SK-N-SH (cell line): ENCODE results near the gene TMPRSS15. TPM values are rescaled to one million over a fixed set of nuclear protein-coding genes. Genes with fewer than 3 reads are reported as not detected.

Experiments used
- CTCF ChIA-PET: fragments of 300-600, 350-600 bp; formaldehyde crosslinking; extraction: SDS; loops from one replicate; lab custom pipeline; 2021; lab: Yijun Ruan, JAX
- POLR2A ChIA-PET: fragments of 350-600 bp; sonication (Branson Sonifier 250); formaldehyde crosslinking; extraction: SDS; loops from one replicate; lab custom pipeline; 2020; ENCODE audit warnings: antibody characterized with exemption, inconsistent platforms; lab: Yijun Ruan, JAX
- DNase-seq: peaks from one replicate; pipeline ENCODE4 v3.0.0; 2012
- H2AFZ ChIP-seq: fragments of 200-600 bp; sonication (generic); 2 replicates; pipeline ENCODE4 v1.8.1; 2016; ENCODE audit warnings: antibody characterized with exemption, mild to moderate bottlenecking, low read depth
- H3F3A ChIP-seq: fragments of 200-600 bp; sonication (generic); replicated peaks from 2 replicates; pipeline ENCODE3; 2016; ENCODE audit warnings: antibody characterized with exemption, mild to moderate bottlenecking; ENCODE audit not compliant: insufficient read depth
- H3K27ac ChIP-seq, 2 experiments: fragments of 200-500 bp in 1 of 2; fragments of 200-600 bp in 1 of 2; sonication (Bioruptor generic) in 1 of 2; sonication (generic), shearing (Covaris generic) in 1 of 2; 2 replicates each; pipeline versions ENCODE4 v1.5.1 to v1.6.1; 2014 to 2016; ENCODE audit warnings: low read depth in 2 of 2, inconsistent platforms in 1 of 2, low read length in 1 of 2, mild to moderate bottlenecking in 1 of 2, mixed read lengths in 1 of 2
- H3K27me3 ChIP-seq: fragments of 200-600 bp; sonication (generic), shearing (Covaris generic); 2 replicates; pipeline ENCODE4 v1.6.1; 2016; ENCODE audit warnings: mixed run types; ENCODE audit not compliant: insufficient read depth
- H3K36me3 ChIP-seq, 2 experiments: fragments of 200-500 bp in 1 of 2; fragments of 200-600 bp in 1 of 2; sonication (Bioruptor generic) in 1 of 2; sonication (generic) in 1 of 2; replicated peaks in 1 of 2; 2 replicates each; pipeline versions ENCODE3 to v1.5.1; 2014 to 2016; ENCODE audit warnings: low read length in 1 of 2, mild to moderate bottlenecking in 1 of 2; ENCODE audit not compliant: insufficient read depth in 2 of 2, control insufficient read depth in 1 of 2
- H3K4me1 ChIP-seq, 2 experiments: fragments of 200-500 bp in 1 of 2; fragments of 200-600 bp in 1 of 2; sonication (Bioruptor generic) in 1 of 2; sonication (generic), shearing (Covaris generic) in 1 of 2; 2 replicates each; pipeline versions ENCODE4 v1.5.1 to v1.6.1; 2014 to 2016; ENCODE audit warnings: low read depth in 1 of 2, low read length in 1 of 2, mixed run types in 1 of 2; ENCODE audit not compliant: insufficient read depth in 2 of 2, control insufficient read depth in 1 of 2
- H3K4me2 ChIP-seq: fragments of 200-600 bp; sonication (generic), shearing (Covaris generic); 2 replicates; pipeline ENCODE4 v1.6.1; 2017; ENCODE audit warnings: mixed run types
- H3K4me3 ChIP-seq, 2 experiments: fragments of 200-500 bp in 1 of 2; fragments of 200-600 bp in 1 of 2; sonication (Bioruptor generic) in 1 of 2; sonication (generic), shearing (Covaris generic) in 1 of 2; 2 replicates each; pipeline versions ENCODE4 v1.5.1 to v1.8.1; 2014 to 2016; ENCODE audit warnings: low read depth in 2 of 2, inconsistent platforms in 1 of 2, low read length in 1 of 2, mild to moderate bottlenecking in 1 of 2, mixed read lengths in 1 of 2, moderate library complexity in 1 of 2
- H3K79me2 ChIP-seq: fragments of 200-600 bp; sonication (generic); 2 replicates; pipeline ENCODE4 v1.8.1; 2017; ENCODE audit warnings: mild to moderate bottlenecking; ENCODE audit not compliant: insufficient read depth
- H3K9ac ChIP-seq: fragments of 200-600 bp; sonication (generic); 2 replicates; pipeline ENCODE4 v1.6.1; 2017; ENCODE audit warnings: mixed run types
- H3K9me2 ChIP-seq: fragments of 200-600 bp; sonication (generic); 2 replicates; pipeline ENCODE4 v1.6.1; 2017; ENCODE audit warnings: mixed run types
- H3K9me3 ChIP-seq: fragments of 200-600 bp; sonication (generic); 2 replicates; pipeline ENCODE4 v1.6.1; 2017; ENCODE audit warnings: mixed run types, mild to moderate bottlenecking, moderate library complexity
- H4K20me1 ChIP-seq: fragments of 200-600 bp; sonication (generic); 2 replicates; pipeline ENCODE4 v1.6.1; 2017; ENCODE audit warnings: mild to moderate bottlenecking, mixed run types; ENCODE audit not compliant: insufficient read depth
- EP300 ChIP-seq, 2 experiments: IDR thresholded peaks; 2 replicates each; pipeline versions ENCODE4 v1.4.0 to v1.6.1; 2012; ENCODE audit warnings: borderline replicate concordance in 1 of 2, low read depth in 1 of 2, low read length in 1 of 2
- FOXJ3 ChIP-seq: sonication (generic); formaldehyde crosslinking; IDR thresholded peaks from 2 replicates; pipeline ENCODE4 v1.5.1; 2020; ENCODE audit warnings: mild to moderate bottlenecking, missing genetic modification reagents
- JUND ChIP-seq: IDR thresholded peaks from 2 replicates; pipeline ENCODE4 v1.4.0; 2012
- NFIC ChIP-seq: IDR thresholded peaks from 2 replicates; pipeline ENCODE4 v1.4.0; 2012; ENCODE audit warnings: borderline replicate concordance
- NRF1 ChIP-seq: IDR thresholded peaks from 2 replicates; pipeline ENCODE4 v1.6.1; 2012; ENCODE audit warnings: low read depth, mild to moderate bottlenecking, low read length
- RAD21 ChIP-seq: IDR thresholded peaks from 2 replicates; pipeline ENCODE4 v1.6.1; 2012; ENCODE audit warnings: mild to moderate bottlenecking, low read length
- RCOR1 ChIP-seq: fragments of 150-350 bp; IDR thresholded peaks from 2 replicates; pipeline ENCODE4 v1.6.1; 2017; ENCODE audit warnings: antibody characterized with exemption, low read length
- RFX5 ChIP-seq: IDR thresholded peaks from 2 replicates; pipeline ENCODE4 v1.6.1; 2012; ENCODE audit warnings: mild to moderate bottlenecking, improper control_type of control experiment, low read length
- SIN3A ChIP-seq: IDR thresholded peaks from 2 replicates; pipeline ENCODE4 v1.6.1; 2012; ENCODE audit warnings: low read depth, mild to moderate bottlenecking, low read length, moderate library complexity, borderline replicate concordance
- TAF1 ChIP-seq: IDR thresholded peaks from 2 replicates; pipeline ENCODE4 v1.6.1; 2012; ENCODE audit warnings: low read depth, mild to moderate bottlenecking, low read length, moderate library complexity, borderline replicate concordance
- TCF12 ChIP-seq: IDR thresholded peaks from 2 replicates; pipeline ENCODE4 v1.4.0; 2012
- TEAD4 ChIP-seq: IDR thresholded peaks from 2 replicates; pipeline ENCODE4 v1.4.0; 2012; ENCODE audit warnings: mild to moderate bottlenecking, borderline replicate concordance; ENCODE audit not compliant: insufficient read depth
- YY1 ChIP-seq: IDR thresholded peaks from 2 replicates; pipeline ENCODE4 v1.4.0; 2012; ENCODE audit warnings: low read depth, mild to moderate bottlenecking
- WGBS: methylation state at CpG from one replicate; pipeline ENCODE4 v1.1.6; 2017; ENCODE audit warnings: low lambda C conversion rate; 5-methylcytosine and 5-hydroxymethylcytosine counted together
- polyA plus RNA-seq, 3 experiments: library from polyadenylated mRNA; depleted of rRNA; stranded (reverse); fragments of >200 nt; gene quantifications; 2 replicates each; pipeline ENCODE4 v1.2.3, GENCODE V29; 2012
- TF ChIP-seq, protein P1 (sequence below): IDR thresholded peaks from 2 replicates; pipeline ENCODE4 v1.4.0; 2012; ENCODE audit warnings: low read depth, borderline replicate concordance
- TF ChIP-seq, protein P2 (sequence below): IDR thresholded peaks from 2 replicates; pipeline ENCODE4 v1.6.1; 2012; ENCODE audit warnings: mild to moderate bottlenecking, low read depth, low read length, moderate library complexity

The TMPRSS15 gene
- polyA plus RNA-seq, 1 of the 3 experiments (the other 2 are of a cell fraction) = 0.03 TPM

DNA sequence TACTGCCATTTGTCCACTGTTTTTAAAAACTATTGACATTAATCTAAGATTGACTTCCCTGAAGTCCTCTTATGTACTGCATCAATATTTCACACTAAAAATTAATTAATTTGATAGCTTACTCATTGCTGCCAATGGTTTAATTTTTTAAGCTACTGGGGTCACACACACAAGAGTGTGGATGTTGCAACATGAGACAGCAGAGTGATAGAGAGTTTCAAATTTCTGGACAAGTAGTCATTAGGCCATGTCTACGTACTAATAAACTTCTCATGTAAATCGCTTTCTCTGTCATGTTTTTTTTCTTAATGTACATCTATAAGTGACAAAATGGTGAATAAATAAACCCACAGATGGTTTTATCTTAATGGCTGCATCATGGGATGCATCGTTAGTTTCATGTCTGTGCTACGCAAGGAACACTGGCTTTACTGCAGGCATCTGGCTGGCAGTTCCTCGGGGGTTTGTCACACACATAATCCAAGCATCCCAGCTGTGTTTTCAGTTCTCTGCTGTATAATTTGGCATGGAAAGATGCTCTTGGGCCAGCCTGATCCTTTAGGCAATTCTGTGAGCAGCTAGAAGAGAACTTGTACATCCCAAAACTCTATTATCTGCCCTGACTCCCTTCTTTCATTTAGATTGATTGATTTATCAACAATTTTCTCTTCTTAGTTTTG is 175.4 kb downstream of the TMPRSS15 start:
- Histone ChIP-seq H3K27me3 (no peaks in the 10 kb centered on the region), H3K4me1 (no peaks in the 10 kb centered on the region), H3K9ac (no peak overlapping the region), H3K4me3 (no peak overlapping the region), H2AFZ (no peak overlapping the region), H4K20me1 (no peaks in the 10 kb centered on the region), H3K4me2 (no peak overlapping the region), H3K79me2 (no peaks in the 10 kb centered on the region), H3K9me2 (no peaks in the 10 kb centered on the region), H3K36me3 (no peaks in the 10 kb centered on the region), H3K27ac (no peak overlapping the region), H3K9me3 (no peaks in the 10 kb centered on the region), H3F3A (no peaks in the 10 kb centered on the region)
- DNase-seq = no peak
- POLR2A ChIA-PET = no interaction called here
- no peak for TF ChIP-seq RCOR1
- no peak for TF ChIP-seq EP300 (IDR thresholded peaks at IDR 0.05; ENCODE audit: borderline replicate concordance in 1 of 2, low read depth in 1 of 2, low read length in 1 of 2)
- WGBS = 4% methylated on average over 5 of the region's 5 CpGs
- CTCF ChIA-PET = no interaction called here

DNA sequence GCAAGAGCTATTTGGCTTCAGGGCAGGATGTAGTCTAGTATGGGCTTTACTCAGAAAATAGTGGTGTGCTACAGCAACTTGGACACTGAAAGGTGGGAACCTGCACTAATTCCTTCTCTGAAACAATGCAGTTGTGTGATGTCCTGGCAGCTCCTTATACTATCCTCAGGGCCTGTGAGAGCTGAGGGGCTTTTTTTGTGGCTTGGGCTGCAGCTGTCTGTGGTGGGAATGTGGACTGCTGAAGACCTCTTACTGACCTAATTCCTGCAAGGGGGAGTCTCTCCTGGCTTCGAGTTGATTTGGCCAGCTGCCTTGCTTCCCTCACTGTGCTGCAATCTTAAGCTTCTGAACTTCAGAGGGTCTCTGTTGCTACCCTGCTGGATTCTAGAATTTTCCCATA is 181.2 kb downstream of the TMPRSS15 start:
- H3K79me2 ChIP-seq = no peaks in the 10 kb centered on the region
- H3K27me3 ChIP-seq = no peaks in the 10 kb centered on the region
- H3K36me3 ChIP-seq = no peaks in the 10 kb centered on the region
- H3F3A ChIP-seq = no peaks in the 10 kb centered on the region
- no peak for DNase-seq
- no peak overlapping the region for H3K9ac ChIP-seq
- H3K9me2 ChIP-seq = 0 out of 2 replicates have a peak, but pooled peaks cover 3% of the 10 kb centered on the region
- no peak overlapping the region for H3K27ac ChIP-seq
- H3K4me3 ChIP-seq = no peak overlapping the region
- no peaks in the 10 kb centered on the region for H3K9me3 ChIP-seq
- POLR2A ChIA-PET = no interaction called here
- no peaks in the 10 kb centered on the region for H3K4me1 ChIP-seq
- TF ChIP-seq NRF1 = no peak
- TF ChIP-seq JUND = no peak
- no peak for TF ChIP-seq NFIC
- no peak for TF ChIP-seq TAF1
- TF ChIP-seq FOXJ3 = no peak
- no peak for TF ChIP-seq RFX5
- TF ChIP-seq TCF12 = no peak
- TF ChIP-seq, protein P1, sequence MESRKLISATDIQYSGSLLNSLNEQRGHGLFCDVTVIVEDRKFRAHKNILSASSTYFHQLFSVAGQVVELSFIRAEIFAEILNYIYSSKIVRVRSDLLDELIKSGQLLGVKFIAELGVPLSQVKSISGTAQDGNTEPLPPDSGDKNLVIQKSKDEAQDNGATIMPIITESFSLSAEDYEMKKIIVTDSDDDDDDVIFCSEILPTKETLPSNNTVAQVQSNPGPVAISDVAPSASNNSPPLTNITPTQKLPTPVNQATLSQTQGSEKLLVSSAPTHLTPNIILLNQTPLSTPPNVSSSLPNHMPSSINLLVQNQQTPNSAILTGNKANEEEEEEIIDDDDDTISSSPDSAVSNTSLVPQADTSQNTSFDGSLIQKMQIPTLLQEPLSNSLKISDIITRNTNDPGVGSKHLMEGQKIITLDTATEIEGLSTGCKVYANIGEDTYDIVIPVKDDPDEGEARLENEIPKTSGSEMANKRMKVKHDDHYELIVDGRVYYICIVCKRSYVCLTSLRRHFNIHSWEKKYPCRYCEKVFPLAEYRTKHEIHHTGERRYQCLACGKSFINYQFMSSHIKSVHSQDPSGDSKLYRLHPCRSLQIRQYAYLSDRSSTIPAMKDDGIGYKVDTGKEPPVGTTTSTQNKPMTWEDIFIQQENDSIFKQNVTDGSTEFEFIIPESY = no peak
- TF ChIP-seq, all 33 proteins: peak for 0
- Histone ChIP-seq H3K4me2 (no peak overlapping the region), H4K20me1 (no peaks in the 10 kb centered on the region), H2AFZ (no peak overlapping the region)
- CTCF ChIA-PET = no interaction called here
- 0% methylated on average over 1 of the region's 1 CpG for WGBS

DNA sequence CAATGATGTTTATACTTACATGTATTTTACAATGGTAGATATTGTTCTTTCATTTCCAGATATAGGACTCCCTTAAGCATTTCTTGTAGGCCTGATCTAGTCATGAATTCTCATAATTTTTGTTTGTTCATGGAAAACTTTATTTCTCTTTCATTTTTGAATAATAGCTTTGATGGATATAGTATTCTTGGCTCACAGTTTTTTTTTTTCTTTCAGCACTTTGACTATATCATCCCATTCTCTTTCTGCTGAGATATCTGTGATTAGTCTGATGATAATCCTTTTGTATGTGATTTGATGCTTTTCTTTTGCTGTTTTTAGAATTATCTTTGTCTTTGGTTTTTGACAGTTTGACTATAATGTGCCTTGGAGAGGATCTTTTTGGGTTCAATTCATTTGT is 183.1 kb downstream of the TMPRSS15 start:
- no peaks in the 10 kb centered on the region for H4K20me1 ChIP-seq
- H3K27ac ChIP-seq = no peak overlapping the region
- TF ChIP-seq SIN3A (no peak), YY1 (no peak), TEAD4 (no peak), TAF1 (no peak), RAD21 (no peak)
- TF ChIP-seq, protein P1 = no peak
- TF ChIP-seq, protein P2, sequence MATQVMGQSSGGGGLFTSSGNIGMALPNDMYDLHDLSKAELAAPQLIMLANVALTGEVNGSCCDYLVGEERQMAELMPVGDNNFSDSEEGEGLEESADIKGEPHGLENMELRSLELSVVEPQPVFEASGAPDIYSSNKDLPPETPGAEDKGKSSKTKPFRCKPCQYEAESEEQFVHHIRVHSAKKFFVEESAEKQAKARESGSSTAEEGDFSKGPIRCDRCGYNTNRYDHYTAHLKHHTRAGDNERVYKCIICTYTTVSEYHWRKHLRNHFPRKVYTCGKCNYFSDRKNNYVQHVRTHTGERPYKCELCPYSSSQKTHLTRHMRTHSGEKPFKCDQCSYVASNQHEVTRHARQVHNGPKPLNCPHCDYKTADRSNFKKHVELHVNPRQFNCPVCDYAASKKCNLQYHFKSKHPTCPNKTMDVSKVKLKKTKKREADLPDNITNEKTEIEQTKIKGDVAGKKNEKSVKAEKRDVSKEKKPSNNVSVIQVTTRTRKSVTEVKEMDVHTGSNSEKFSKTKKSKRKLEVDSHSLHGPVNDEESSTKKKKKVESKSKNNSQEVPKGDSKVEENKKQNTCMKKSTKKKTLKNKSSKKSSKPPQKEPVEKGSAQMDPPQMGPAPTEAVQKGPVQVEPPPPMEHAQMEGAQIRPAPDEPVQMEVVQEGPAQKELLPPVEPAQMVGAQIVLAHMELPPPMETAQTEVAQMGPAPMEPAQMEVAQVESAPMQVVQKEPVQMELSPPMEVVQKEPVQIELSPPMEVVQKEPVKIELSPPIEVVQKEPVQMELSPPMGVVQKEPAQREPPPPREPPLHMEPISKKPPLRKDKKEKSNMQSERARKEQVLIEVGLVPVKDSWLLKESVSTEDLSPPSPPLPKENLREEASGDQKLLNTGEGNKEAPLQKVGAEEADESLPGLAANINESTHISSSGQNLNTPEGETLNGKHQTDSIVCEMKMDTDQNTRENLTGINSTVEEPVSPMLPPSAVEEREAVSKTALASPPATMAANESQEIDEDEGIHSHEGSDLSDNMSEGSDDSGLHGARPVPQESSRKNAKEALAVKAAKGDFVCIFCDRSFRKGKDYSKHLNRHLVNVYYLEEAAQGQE = no peak

More for the DNA sequence above, 183.1 kb downstream of the TMPRSS15 start:
- no peaks in the 10 kb centered on the region for H3K79me2 ChIP-seq
- no peaks in the 10 kb centered on the region for H3F3A ChIP-seq
- no peak overlapping the region for H3K4me3 ChIP-seq
- CTCF ChIA-PET = no interaction called here
- no peak overlapping the region for H3K9ac ChIP-seq
- H3K27me3 ChIP-seq = no peaks in the 10 kb centered on the region
- DNase-seq = no peak
- POLR2A ChIA-PET = no interaction called here
- H3K4me1 ChIP-seq = no peaks in the 10 kb centered on the region
- H3K4me2 ChIP-seq = no peak overlapping the region
- H3K36me3 ChIP-seq = no peaks in the 10 kb centered on the region
- no peaks in the 10 kb centered on the region for H3K9me3 ChIP-seq
- no peak overlapping the region for H2AFZ ChIP-seq
- 0 out of 2 replicates have a peak, but pooled peaks cover 3% of the 10 kb centered on the region for H3K9me2 ChIP-seq
